Measurements from ENCODE around the gene EPB42. TPM values are rescaled to one million over a fixed set of nuclear protein-coding genes. Genes with fewer than 3 reads are reported as not detected.

Gene EPB42
- total RNA-seq, 1 experiment from 2014 or later, result not detected

DNA sequence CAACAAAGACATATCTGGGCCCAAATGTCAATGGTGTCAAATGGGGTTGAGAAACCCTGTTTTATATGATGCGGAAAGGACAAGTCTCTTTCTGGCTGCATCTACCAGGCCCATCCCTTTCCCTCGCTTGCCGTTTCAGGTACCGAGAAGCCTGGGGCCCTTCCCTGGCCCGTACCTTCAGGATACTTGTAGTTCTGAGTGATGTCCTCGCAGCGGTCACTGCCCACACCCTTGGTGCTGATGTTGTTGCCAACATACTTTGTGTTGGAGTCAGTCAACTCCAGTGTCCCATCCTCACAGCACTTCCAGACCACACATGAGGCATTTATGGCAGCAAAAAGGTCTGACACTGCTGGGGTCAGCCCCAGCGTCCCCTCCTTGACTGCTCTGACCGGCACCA lies 13.8 kb downstream of the EPB42 start:
- Histone ChIP-seq H3K4me3 (ENCODE audit: low read depth, low read length, poor library complexity, severe bottlenecking) (no peak overlapping the region), H3K9me3 (ENCODE audit: low read depth, low read length, poor library complexity, severe bottlenecking) (no peaks in the 10 kb centered on the region), H3K4me1 (ENCODE audit: insufficient read depth, low read length, poor library complexity, severe bottlenecking) (no peaks in the 10 kb centered on the region), H3K27me3 (replicated peaks; ENCODE audit: insufficient read depth, low read depth, low read length, poor library complexity) (no peaks in the 10 kb centered on the region), H3K36me3 (ENCODE audit: insufficient read depth, low read length, poor library complexity, severe bottlenecking) (no peaks in the 10 kb centered on the region), H3K27ac (ENCODE audit: low read depth, low read length, poor library complexity, severe bottlenecking) (no peak overlapping the region)
- no peak for TF ChIP-seq EZH2 (IDR thresholded peaks at IDR 0.05; ENCODE audit: borderline replicate concordance, low read depth, low read length, poor library complexity, severe bottlenecking)
- TF ChIP-seq, protein P1, sequence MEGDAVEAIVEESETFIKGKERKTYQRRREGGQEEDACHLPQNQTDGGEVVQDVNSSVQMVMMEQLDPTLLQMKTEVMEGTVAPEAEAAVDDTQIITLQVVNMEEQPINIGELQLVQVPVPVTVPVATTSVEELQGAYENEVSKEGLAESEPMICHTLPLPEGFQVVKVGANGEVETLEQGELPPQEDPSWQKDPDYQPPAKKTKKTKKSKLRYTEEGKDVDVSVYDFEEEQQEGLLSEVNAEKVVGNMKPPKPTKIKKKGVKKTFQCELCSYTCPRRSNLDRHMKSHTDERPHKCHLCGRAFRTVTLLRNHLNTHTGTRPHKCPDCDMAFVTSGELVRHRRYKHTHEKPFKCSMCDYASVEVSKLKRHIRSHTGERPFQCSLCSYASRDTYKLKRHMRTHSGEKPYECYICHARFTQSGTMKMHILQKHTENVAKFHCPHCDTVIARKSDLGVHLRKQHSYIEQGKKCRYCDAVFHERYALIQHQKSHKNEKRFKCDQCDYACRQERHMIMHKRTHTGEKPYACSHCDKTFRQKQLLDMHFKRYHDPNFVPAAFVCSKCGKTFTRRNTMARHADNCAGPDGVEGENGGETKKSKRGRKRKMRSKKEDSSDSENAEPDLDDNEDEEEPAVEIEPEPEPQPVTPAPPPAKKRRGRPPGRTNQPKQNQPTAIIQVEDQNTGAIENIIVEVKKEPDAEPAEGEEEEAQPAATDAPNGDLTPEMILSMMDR (conservative IDR thresholded peaks at IDR 0.05; ENCODE audit: low read depth, low read length), result no peak
- CTCF ChIA-PET, result no interaction called here
- no peak for DNase-seq (ENCODE audit: low spot score)
- intact Hi-C loops (cut with micrococcal nuclease; ENCODE audit: unreplicated experiment), result no loop called here
- POLR2A ChIA-PET (ENCODE audit: low non-redundant PET), result no interaction called here
- BruUV-seq (replicated peaks), result no TSS peak

DNA sequence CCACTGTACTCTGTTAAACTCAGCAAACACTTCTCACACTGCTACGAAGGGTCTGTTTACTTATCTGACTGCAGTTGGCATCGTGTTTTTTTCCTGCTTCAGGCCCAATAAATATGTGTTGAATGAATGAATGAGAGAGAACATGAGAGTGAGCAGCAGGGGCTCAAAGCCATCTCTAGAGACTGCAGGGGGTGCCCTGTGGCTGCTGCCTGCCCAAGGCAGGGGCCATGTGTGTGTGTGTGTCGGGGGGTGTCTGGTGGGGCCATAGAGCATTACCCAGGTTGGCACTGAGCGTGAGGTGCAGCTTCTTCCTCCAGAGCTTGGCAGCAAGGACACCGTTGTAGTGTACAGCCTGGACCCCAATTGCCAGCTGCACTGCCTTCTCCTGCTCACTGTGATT lies 14.8 kb downstream of the EPB42 start:
- TF ChIP-seq, protein P1 (conservative IDR thresholded peaks at IDR 0.05; ENCODE audit: low read depth, low read length), result no peak
- no peak for TF ChIP-seq EZH2 (IDR thresholded peaks at IDR 0.05; ENCODE audit: borderline replicate concordance, low read depth, low read length, poor library complexity, severe bottlenecking)
- BruUV-seq (replicated peaks), result no TSS peak

DNA sequence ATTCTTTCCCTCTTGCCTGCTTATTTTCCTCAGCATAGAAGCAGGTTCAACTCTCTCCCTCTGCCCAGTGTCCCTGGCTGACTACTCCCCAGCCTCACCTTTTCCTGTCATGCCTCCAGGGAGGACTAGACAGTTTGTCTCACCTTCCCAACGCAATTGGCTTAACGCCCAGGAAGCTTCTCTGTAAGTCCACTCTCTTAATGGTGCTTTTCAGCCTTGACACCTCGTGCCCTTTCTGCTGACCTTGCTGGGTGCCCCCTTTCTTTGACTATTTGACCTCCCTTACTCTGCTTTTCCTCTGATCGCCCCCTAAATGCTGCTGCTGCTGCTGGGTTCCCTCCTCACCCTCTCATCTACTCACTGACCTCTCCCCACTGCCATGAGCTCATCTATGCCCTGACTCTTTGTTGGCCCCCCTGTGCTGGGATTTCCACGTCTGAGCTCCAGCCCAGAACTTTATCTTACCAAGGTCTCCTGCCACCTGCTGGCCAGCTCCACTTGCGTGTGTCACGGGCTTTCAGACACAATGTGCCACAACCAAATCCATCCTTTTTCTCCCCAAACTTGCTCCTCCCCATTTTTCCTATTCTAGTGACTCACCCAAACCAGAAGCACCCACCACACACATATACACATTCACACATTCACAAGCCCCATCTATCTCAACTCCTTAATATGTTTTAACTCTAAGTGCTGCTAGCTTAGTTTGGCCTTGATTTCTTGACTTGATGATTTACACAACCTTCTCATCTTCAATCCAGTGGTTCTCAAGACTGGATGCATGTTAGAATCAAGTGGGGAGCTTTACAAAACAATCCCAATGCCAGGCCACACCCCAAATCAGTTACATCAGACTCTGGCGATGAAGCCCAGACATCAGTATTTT lies 16.6 kb downstream of the EPB42 start:
- BruUV-seq (replicated peaks), result no TSS peak
- intact Hi-C loops (cut with micrococcal nuclease; ENCODE audit: unreplicated experiment), result no loop called here
- Histone ChIP-seq H3K27ac (ENCODE audit: low read depth, low read length, poor library complexity, severe bottlenecking) (no peak overlapping the region), H3K4me1 (ENCODE audit: insufficient read depth, low read length, poor library complexity, severe bottlenecking) (no peaks in the 10 kb centered on the region), H3K36me3 (ENCODE audit: insufficient read depth, low read length, poor library complexity, severe bottlenecking) (no peaks in the 10 kb centered on the region), H3K27me3 (replicated peaks; ENCODE audit: insufficient read depth, low read depth, low read length, poor library complexity) (no peaks in the 10 kb centered on the region), H3K9me3 (ENCODE audit: low read depth, low read length, poor library complexity, severe bottlenecking) (no peaks in the 10 kb centered on the region), H3K4me3 (ENCODE audit: low read depth, low read length, poor library complexity, severe bottlenecking) (no peak overlapping the region)
- TF ChIP-seq EZH2 (IDR thresholded peaks at IDR 0.05; ENCODE audit: borderline replicate concordance, low read depth, low read length, poor library complexity, severe bottlenecking), result no peak
- TF ChIP-seq, protein P1 (conservative IDR thresholded peaks at IDR 0.05; ENCODE audit: low read depth, low read length), result peak; percentile 78
- ChIA-PET CTCF (interaction anchor here (0.6 to 2.0 kb wide), 9 partner anchors 9 to 554 kb away, joined by 3 to 12 read pairs (median 4); no protein-coding TSS in a partner anchor), POLR2A (ENCODE audit: low non-redundant PET) (interaction anchor here (0.5 kb wide), 1 partner anchor 263 kb away, joined by 14 read pairs; no protein-coding TSS in a partner anchor)
- DNase-seq (ENCODE audit: low spot score), result peak; percentile 73

More for the DNA sequence above, 14.8 kb downstream of the EPB42 start:
- DNase-seq (ENCODE audit: low spot score), result no peak
- no peak overlapping the region for H3K27ac ChIP-seq (ENCODE audit: low read depth, low read length, poor library complexity, severe bottlenecking)
- H3K27me3 ChIP-seq (replicated peaks; ENCODE audit: insufficient read depth, low read depth, low read length, poor library complexity), result no peaks in the 10 kb centered on the region
- H3K9me3 ChIP-seq (ENCODE audit: low read depth, low read length, poor library complexity, severe bottlenecking), result no peaks in the 10 kb centered on the region
- intact Hi-C loops (cut with micrococcal nuclease; ENCODE audit: unreplicated experiment), result no loop called here
- H3K36me3 ChIP-seq (ENCODE audit: insufficient read depth, low read length, poor library complexity, severe bottlenecking), result no peaks in the 10 kb centered on the region
- ChIA-PET POLR2A (ENCODE audit: low non-redundant PET) (no interaction called here), CTCF (no interaction called here)
- no peak overlapping the region for H3K4me3 ChIP-seq (ENCODE audit: low read depth, low read length, poor library complexity, severe bottlenecking)
- H3K4me1 ChIP-seq (ENCODE audit: insufficient read depth, low read length, poor library complexity, severe bottlenecking), result no peaks in the 10 kb centered on the region
